B cell (primary cell): ENCODE measurements around the gene TANC1.

Source experiments
- CTCF ChIP-seq: fragments of 200-600 bp; IDR thresholded peaks from one replicate; pipeline ENCODE4 v1.8.0; 2022; ENCODE audit warnings: antibody characterized with exemption, mild to moderate bottlenecking
- EZH2 ChIP-seq: IDR thresholded peaks from 2 replicates; pipeline ENCODE4 v1.6.1; 2012; ENCODE audit warnings: borderline replicate concordance, low read depth, mild to moderate bottlenecking, moderate library complexity, low read length; ENCODE audit not compliant: insufficient read depth, poor library complexity, severe bottlenecking

- TF ChIP-seq CTCF (no peak), EZH2 (no peak)
These were observed 30.3 kb downstream of the TANC1 start for GRCh38 chr2:158998551-158999248.
